ENCODE data around the gene PLXNA4. TPM values are rescaled to one million over a fixed set of nuclear protein-coding genes. Genes with fewer than 3 reads are reported as not detected.

PLXNA4 gene
- total RNA-seq, 1 donor from 2014 or later = 3.3 TPM

DNA sequence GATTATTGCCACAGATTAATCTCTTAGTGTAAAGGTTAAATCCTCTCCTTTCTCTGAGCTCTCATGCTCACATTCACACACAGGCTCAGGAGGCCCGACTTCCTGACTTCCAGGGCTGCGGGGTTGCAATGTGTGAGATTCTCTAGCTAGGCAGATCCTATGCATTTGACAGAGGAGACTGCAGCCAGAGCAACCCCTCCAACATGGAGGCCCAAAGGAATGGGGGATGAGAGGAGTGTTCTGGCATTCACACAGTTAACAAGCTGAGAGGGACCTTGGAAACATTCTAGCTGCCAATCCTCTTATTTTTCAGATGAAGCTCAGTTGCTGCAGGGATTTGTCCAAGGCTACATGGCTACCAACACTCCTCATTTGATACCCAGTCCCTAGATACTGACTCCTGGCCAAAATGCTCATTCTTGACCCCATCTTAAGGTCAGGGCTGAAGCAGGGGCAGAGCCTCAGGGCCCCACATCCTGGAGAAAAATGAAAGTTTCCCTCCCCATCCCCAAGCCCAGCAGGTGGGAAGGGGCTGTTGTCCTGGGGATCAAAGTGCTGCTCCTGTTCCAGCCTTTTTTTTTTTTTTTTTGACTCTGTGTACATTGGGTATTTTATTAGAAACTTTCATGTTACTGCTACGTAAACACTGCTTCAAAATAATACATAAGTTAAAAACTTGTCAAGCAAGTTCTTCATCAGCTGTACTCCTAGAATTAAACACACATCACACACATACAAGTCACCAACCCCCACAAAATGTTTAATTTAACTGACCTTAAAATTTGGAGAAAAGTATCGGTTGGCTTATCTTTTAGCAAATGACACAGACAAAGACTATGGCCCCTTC, 325.6 kb downstream of the PLXNA4 start:
- H3K36me3 ChIP-seq (ENCODE audit: insufficient read depth, low read length) = no peaks in the 10 kb centered on the region
- DNase-seq (ENCODE audit: low read depth) (no peak), FAIRE-seq (no peak)
- no peaks in the 10 kb centered on the region for H3K27me3 ChIP-seq (ENCODE audit: insufficient read depth, low read length)
- Mint-ChIP-seq H3K27ac (ENCODE audit: unreplicated experiment) (no peak overlapping the region), H3K27me3 (ENCODE audit: low read depth, unreplicated experiment) (peaks cover 18% of the 10 kb centered on the region), H3K36me3 (ENCODE audit: low read depth, unreplicated experiment) (peaks cover 5% of the 10 kb centered on the region), H3K4me3 (ENCODE audit: unreplicated experiment) (no peak overlapping the region), H3K9me3 (ENCODE audit: unreplicated experiment) (peaks cover 8% of the 10 kb centered on the region), H3K4me1 (ENCODE audit: low read depth, unreplicated experiment) (peaks cover 18% of the 10 kb centered on the region)
- no peaks in the 10 kb centered on the region for H3K4me1 ChIP-seq (ENCODE audit: insufficient read depth, low read length)
- no peak for TF ChIP-seq CTCF (IDR thresholded peaks at IDR 0.05; ENCODE audit: insufficient read depth, low read depth, low read length)
- TF ChIP-seq EZH2 (IDR thresholded peaks at IDR 0.05; ENCODE audit: insufficient read depth, low read length) = no peak
- H3K27ac ChIP-seq (ENCODE audit: low read depth, low read length) = no peak overlapping the region
- H3K4me3 ChIP-seq (ENCODE audit: insufficient read depth, low read depth, low read length) = no peak overlapping the region
- H3K79me2 ChIP-seq (ENCODE audit: insufficient read depth, low read length) = no peaks in the 10 kb centered on the region
- no peak overlapping the region for H3K9ac ChIP-seq (ENCODE audit: low read length)
- no peak overlapping the region for H3K4me2 ChIP-seq (ENCODE audit: low read length)
- peaks cover 1% of the 10 kb centered on the region for H3K9me3 ChIP-seq (ENCODE audit: insufficient read depth, low read depth, low read length)
- no peak overlapping the region for H2AFZ ChIP-seq (ENCODE audit: low read depth, low read length)
- no peaks in the 10 kb centered on the region for H4K20me1 ChIP-seq (ENCODE audit: insufficient read depth, low read length)

DNA sequence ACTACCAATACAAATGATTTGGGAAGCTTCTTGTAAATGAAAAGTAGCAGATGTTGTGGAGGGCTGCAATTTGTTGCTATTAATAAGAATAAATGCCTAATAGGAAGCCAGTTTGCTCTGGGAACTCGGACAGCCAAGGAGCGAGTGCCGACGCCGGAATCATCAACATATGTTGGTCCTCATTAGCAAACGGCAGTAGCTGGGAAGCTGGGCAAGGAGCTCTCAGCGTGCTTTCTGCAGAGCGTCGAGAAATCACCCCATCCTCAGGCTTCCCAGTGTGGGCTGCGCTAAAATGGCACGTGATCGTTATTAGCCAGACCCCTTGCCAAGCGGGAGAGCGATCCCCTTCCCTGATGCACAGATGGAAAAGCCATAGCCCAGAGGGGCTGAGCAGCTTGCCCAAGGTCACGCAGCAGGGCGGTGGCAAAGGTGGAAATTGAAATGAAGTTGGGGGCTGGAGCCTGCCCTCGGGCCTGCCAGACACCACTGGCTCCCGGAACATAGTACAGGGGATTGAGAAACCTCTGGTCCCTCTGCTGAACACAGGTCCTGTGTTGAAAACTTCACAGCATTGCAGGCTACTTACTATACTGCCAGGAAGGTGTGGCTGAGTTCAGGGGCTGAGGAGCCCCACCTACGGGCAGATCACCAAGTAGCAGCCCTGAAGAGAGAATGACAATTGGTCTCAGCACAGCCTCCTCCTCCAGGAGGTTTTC, 326.9 kb downstream of the PLXNA4 start:
- H3K4me3 Mint-ChIP-seq (ENCODE audit: unreplicated experiment) = no peak overlapping the region
- FAIRE-seq (no peak), DNase-seq (ENCODE audit: low read depth) (no peak)
- H3K36me3 ChIP-seq (ENCODE audit: insufficient read depth, low read length) = no peaks in the 10 kb centered on the region
- H3K4me2 ChIP-seq (ENCODE audit: low read length) = no peak overlapping the region
- H3K9me3 Mint-ChIP-seq (ENCODE audit: unreplicated experiment) = peaks cover 8% of the 10 kb centered on the region
- H3K27me3 ChIP-seq (ENCODE audit: insufficient read depth, low read length) = no peaks in the 10 kb centered on the region
- peaks cover 5% of the 10 kb centered on the region for H3K9me3 ChIP-seq (ENCODE audit: insufficient read depth, low read depth, low read length)
- H4K20me1 ChIP-seq (ENCODE audit: insufficient read depth, low read length) = no peaks in the 10 kb centered on the region
- peaks cover 20% of the 10 kb centered on the region for H3K4me1 Mint-ChIP-seq (ENCODE audit: low read depth, unreplicated experiment)
- H3K27me3 Mint-ChIP-seq (ENCODE audit: low read depth, unreplicated experiment) = peaks cover 12% of the 10 kb centered on the region
- no peak for TF ChIP-seq EZH2 (IDR thresholded peaks at IDR 0.05; ENCODE audit: insufficient read depth, low read length)
- no peak for TF ChIP-seq CTCF (IDR thresholded peaks at IDR 0.05; ENCODE audit: insufficient read depth, low read depth, low read length)
- H3K36me3 Mint-ChIP-seq (ENCODE audit: low read depth, unreplicated experiment) = peaks cover 5% of the 10 kb centered on the region
- no peaks in the 10 kb centered on the region for H3K4me1 ChIP-seq (ENCODE audit: insufficient read depth, low read length)
- no peak overlapping the region for H3K27ac ChIP-seq (ENCODE audit: low read depth, low read length)
- H3K9ac ChIP-seq (ENCODE audit: low read length) = no peak overlapping the region
- no peak overlapping the region for H3K4me3 ChIP-seq (ENCODE audit: insufficient read depth, low read depth, low read length)
- no peak overlapping the region for H2AFZ ChIP-seq (ENCODE audit: low read depth, low read length)
- no peaks in the 10 kb centered on the region for H3K79me2 ChIP-seq (ENCODE audit: insufficient read depth, low read length)
- no peak overlapping the region for H3K27ac Mint-ChIP-seq (ENCODE audit: unreplicated experiment)

All from astrocyte (in vitro differentiated cells and primary cell).